T-cell (primary cell): ENCODE data around the gene REEP5. TPM values are rescaled to one million over a fixed set of nuclear protein-coding genes. Genes with fewer than 3 reads are reported as not detected.
"Not testable (repeated sequence)": the region's sequence is repeated elsewhere in the genome, so short reads cannot be mapped to it uniquely, and the experiment has no call there.

Experiments
- ATAC-seq, 4 experiments: fragments of 200-7000 bp in 3 of 4; fragments of 150-1000 bp in 1 of 4; cut with Tn5 transposase; replicated peaks in 1 of 4; 1 replicate in 3 of 4; 2 replicates in 1 of 4; pipeline ENCODE4 v1.10.0; 2021; ENCODE audit warnings: moderate library complexity in 3 of 4, mild to moderate bottlenecking in 2 of 4, moderate number of reproducible peaks in 1 of 4
- CTCF ChIA-PET, 2 donors: fragments of 300-600 bp; sonication (Branson Sonifier 250); formaldehyde crosslinking; loops; one replicate each; lab custom pipeline; 2022; ENCODE audit warnings: antibody characterized with exemption in 2 of 2; lab: Charles Lee
- POLR2A ChIA-PET, 2 donors: fragments of 300-600 bp; sonication (Branson Sonifier 250); formaldehyde crosslinking; loops; one replicate each; lab custom pipeline; 2022; ENCODE audit warnings: antibody characterized with exemption in 2 of 2; lab: Charles Lee
- DNase-seq, 35 experiments: peaks; one replicate each; pipeline versions ENCODE4 v3.0.0 to v3.0.0-alpha.2; 2013 to 2023
- H3K27ac ChIP-seq: one replicate; pipeline ENCODE4 v1.5.1; 2013; ENCODE audit warnings: low read length
- H3K27me3 ChIP-seq, 2 experiments: replicated peaks in 1 of 2; 1 replicate in 1 of 2; 2 replicates in 1 of 2; pipeline versions ENCODE4 v1.6.1 to v1.7.0; 2013; ENCODE audit warnings: low read length in 1 of 2, mixed read lengths in 1 of 2; ENCODE audit not compliant: control insufficient read depth in 2 of 2, insufficient read depth in 2 of 2; ENCODE audit errors: extremely low read depth in 1 of 2
- H3K36me3 ChIP-seq, 2 donors: 1 replicate in 1 of 2; 2 replicates in 1 of 2; pipeline versions ENCODE4 v1.6.1 to v1.7.0; 2013; ENCODE audit warnings: low read length in 1 of 2; ENCODE audit not compliant: control insufficient read depth in 2 of 2, insufficient read depth in 1 of 2; ENCODE audit errors: extremely low read depth in 1 of 2
- H3K4me1 ChIP-seq, 2 experiments: 1 replicate in 1 of 2; 2 replicates in 1 of 2; pipeline versions ENCODE4 v1.6.1 to v1.7.0; 2013; ENCODE audit warnings: low read length in 2 of 2, mixed read lengths in 1 of 2; ENCODE audit not compliant: insufficient read depth in 2 of 2, control insufficient read depth in 1 of 2; ENCODE audit errors: extremely low read depth in 1 of 2
- H3K4me3 ChIP-seq, 2 donors: 1 replicate in 1 of 2; 2 replicates in 1 of 2; pipeline versions ENCODE4 v1.5.1 to v1.7.0; 2013; ENCODE audit warnings: mild to moderate bottlenecking in 2 of 2, low read length in 1 of 2, moderate library complexity in 1 of 2; ENCODE audit not compliant: control insufficient read depth in 1 of 2; ENCODE audit errors: extremely low read depth in 1 of 2
- H3K9me3 ChIP-seq: 2 replicates; pipeline ENCODE4 v1.7.0; 2013
- H3K27ac Mint-ChIP-seq, 2 donors: one replicate each; pipeline ENCODE4 v1.8.0; 2020 to 2021; ENCODE audit warnings: mild to moderate bottlenecking in 2 of 2, mixed read lengths in 2 of 2
- H3K27me3 Mint-ChIP-seq, 2 donors: one replicate each; pipeline ENCODE4 v1.8.0; 2021 to 2022; ENCODE audit warnings: mixed read lengths in 2 of 2
- H3K36me3 Mint-ChIP-seq: one replicate; pipeline ENCODE4 v1.8.0; 2021; ENCODE audit warnings: mixed read lengths
- H3K4me1 Mint-ChIP-seq, 3 donors: one replicate each; pipeline ENCODE4 v1.8.0; 2020 to 2022; ENCODE audit warnings: mixed read lengths in 3 of 3, mild to moderate bottlenecking in 1 of 3
- H3K4me3 Mint-ChIP-seq, 3 donors: one replicate each; pipeline ENCODE4 v1.8.0; 2020 to 2022; ENCODE audit warnings: mild to moderate bottlenecking in 3 of 3, mixed read lengths in 3 of 3, moderate library complexity in 3 of 3
- H3K9me3 Mint-ChIP-seq, 3 donors: one replicate each; pipeline ENCODE4 v1.8.0; 2020 to 2022; ENCODE audit warnings: mixed read lengths in 3 of 3
- WGBS: methylation state at CpG from one replicate; pipeline ENCODE4 v1.1.5; 2013; ENCODE audit warnings: missing lambda C conversion rate; ENCODE audit not compliant: insufficient coverage; 5-methylcytosine and 5-hydroxymethylcytosine counted together
- total RNA-seq, 35 experiments: library from RNA in 6 of 35; stranded (reverse) in 6 of 35; fragments of 120-200 nt in 1 of 35; gene quantifications; one replicate each; pipeline versions ENCODE4 v1.2.1 to v1.2.4 and lab custom pipeline; 2013 to 2026

REEP5 gene
- total RNA-seq, 5 donors from 2014 or later (not counting 1 experiment from before 2014, with no cell fraction given) = 23.0 to 71.1 (median 53.2) TPM

GRCh38 chr5:112860571-112860928, 61.5 kb downstream of the REEP5 start:
- ATAC-seq, H3K9me3 Mint-ChIP-seq, DNase-seq, H3K27me3 ChIP-seq, H3K9me3 ChIP-seq: not testable (repeated sequence)
- 76% methylated on average over 9 of the region's 11 CpGs for WGBS
- H3K4me3 Mint-ChIP-seq = peak overlapping the region; percentile 95 to 98 (median 97)
- H3K4me1 ChIP-seq = peaks cover 17 to 28% of the 10 kb centered on the region in 2 experiments
- CTCF ChIA-PET = interaction anchor here (0.6 to 1.8 kb wide), 6 partner anchors 12 to 685 kb away, joined by 3 to 15 read pairs (median 5); partner anchors contain the start of gene REEP5 (in 1 of the 2)
- POLR2A ChIA-PET = interaction anchor here (0.5 to 1.0 kb wide), 6 partner anchors 10 to 1722 kb away, joined by 3 to 10 read pairs (median 4); no protein-coding TSS in a partner anchor
- H3K27me3 Mint-ChIP-seq = peaks cover 11 to 13% of the 10 kb centered on the region in 2 donors
- peaks cover 0 to 18% of the 10 kb centered on the region in 2 donors for H3K36me3 ChIP-seq
- H3K27ac Mint-ChIP-seq = peak overlapping the region; percentile 96 to 97
- peak overlapping the region; percentile 89 to 94 for H3K4me3 ChIP-seq
- H3K4me1 Mint-ChIP-seq = peaks cover 32 to 37% (median 34%) of the 10 kb centered on the region in 3 donors
- H3K36me3 Mint-ChIP-seq = peaks cover 20% of the 10 kb centered on the region
- peak overlapping the region; percentile 89 for H3K27ac ChIP-seq

GRCh38 chr5:112857866-112858265, 64.2 kb downstream of the REEP5 start:
- H3K27ac ChIP-seq = no peak overlapping the region
- H3K27me3 ChIP-seq = peaks cover 0 to 5% of the 10 kb centered on the region in 2 experiments
- Mint-ChIP-seq H3K36me3 (peaks cover 15% of the 10 kb centered on the region), H3K27ac (no peak overlapping the region), H3K9me3 (peaks cover 4 to 17% (median 11%) of the 10 kb centered on the region in 3 donors), H3K4me1 (peaks cover 18 to 22% (median 21%) of the 10 kb centered on the region in 3 donors), H3K4me3 (no peak overlapping the region), H3K27me3 (peaks cover 23 to 27% of the 10 kb centered on the region in 2 donors)
- H3K36me3 ChIP-seq = no peaks in the 10 kb centered on the region
- H3K4me1 ChIP-seq = peaks cover 9 to 21% of the 10 kb centered on the region in 2 experiments
- no peak overlapping the region for H3K4me3 ChIP-seq
- H3K9me3 ChIP-seq = no peaks in the 10 kb centered on the region
- ATAC-seq (no peak), DNase-seq (no peak)
- ChIA-PET CTCF (no interaction called here), POLR2A (no interaction called here)

DNA sequence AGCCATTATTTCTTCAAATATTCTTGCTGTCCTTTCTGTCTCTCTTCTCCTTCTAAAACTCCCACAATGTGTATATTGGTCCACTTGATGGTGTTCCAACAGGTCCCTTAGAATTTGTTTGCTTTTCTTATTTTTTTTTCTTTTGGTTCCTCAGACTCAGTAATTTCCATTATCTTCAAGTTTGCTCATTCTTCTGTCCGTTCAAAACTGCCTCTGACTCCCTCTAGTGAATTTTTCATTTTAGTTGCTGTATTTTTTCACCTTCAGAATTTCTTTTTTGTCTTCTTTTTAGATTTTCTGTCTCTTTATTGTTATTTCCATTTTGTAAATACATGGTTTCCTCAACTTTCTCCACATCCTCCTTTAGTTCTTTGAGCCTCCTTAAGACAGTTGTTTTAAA, 67.4 kb downstream of the REEP5 start:
- Histone ChIP-seq H3K4me1 (no peaks in the 10 kb centered on the region), H3K27ac (no peak overlapping the region), H3K4me3 (no peak overlapping the region), H3K36me3 (no peaks in the 10 kb centered on the region), H3K27me3 (peaks cover 0 to 5% of the 10 kb centered on the region in 2 experiments), H3K9me3 (no peaks in the 10 kb centered on the region)
- no peak for ATAC-seq
- Mint-ChIP-seq H3K27me3 (peaks cover 26 to 27% of the 10 kb centered on the region in 2 donors), H3K27ac (no peak overlapping the region), H3K4me1 (no peaks in the 10 kb centered on the region), H3K36me3 (peaks cover 10% of the 10 kb centered on the region), H3K4me3 (no peak overlapping the region), H3K9me3 (peaks cover 4 to 17% (median 11%) of the 10 kb centered on the region in 3 donors)
- ChIA-PET CTCF (interaction anchor here in 1 of 2 donors (0.6 kb wide), 2 partner anchors 121 to 429 kb away, joined by 3 to 4 read pairs; no protein-coding TSS in a partner anchor), POLR2A (interaction anchor here in 1 of 2 donors (0.6 kb wide), 1 partner anchor 688 kb away, joined by 3 read pairs; no protein-coding TSS in a partner anchor)
- DNase-seq = no peak
- no CpG with 5 or more reads among the region's 1 CpG for WGBS

DNA sequence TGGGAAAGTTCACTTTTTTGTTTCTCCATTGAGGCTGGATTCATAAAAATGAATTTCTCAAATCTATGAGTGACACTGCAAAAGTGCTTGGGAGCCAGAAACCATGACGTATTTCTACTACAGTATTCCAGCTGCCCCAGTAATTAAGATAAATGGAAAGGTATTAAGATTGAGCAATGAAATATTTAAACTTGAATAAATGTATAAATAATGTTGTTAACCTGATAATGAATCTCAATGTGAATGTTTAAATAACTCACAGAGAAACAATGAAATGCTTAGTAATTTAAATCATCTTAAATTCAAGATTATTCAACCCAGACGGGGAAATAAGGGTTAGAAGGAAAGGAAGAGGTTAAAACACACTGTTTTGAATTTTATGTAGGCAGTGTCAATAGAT, 72.1 kb downstream of the REEP5 start:
- H3K4me3 ChIP-seq = no peak overlapping the region
- peaks cover 7 to 10% of the 10 kb centered on the region in 2 donors for H3K27me3 Mint-ChIP-seq
- no peak overlapping the region for H3K4me3 Mint-ChIP-seq
- H3K9me3 Mint-ChIP-seq = peaks cover 4 to 11% (median 9%) of the 10 kb centered on the region in 3 donors
- no peaks in the 10 kb centered on the region for H3K9me3 ChIP-seq
- H3K27me3 ChIP-seq = peaks cover 0 to 4% of the 10 kb centered on the region in 2 experiments
- WGBS = no CpG with 5 or more reads among the region's 2 CpGs
- H3K36me3 ChIP-seq = no peaks in the 10 kb centered on the region
- DNase-seq = no peak
- no peak overlapping the region for H3K27ac Mint-ChIP-seq
- H3K27ac ChIP-seq = no peak overlapping the region
- no peak for ATAC-seq
- peaks cover 5% of the 10 kb centered on the region for H3K36me3 Mint-ChIP-seq
- POLR2A ChIA-PET = no interaction called here
- peaks cover 4 to 7% (median 4%) of the 10 kb centered on the region in 3 donors for H3K4me1 Mint-ChIP-seq
- CTCF ChIA-PET = no interaction called here
- H3K4me1 ChIP-seq = no peaks in the 10 kb centered on the region

DNA sequence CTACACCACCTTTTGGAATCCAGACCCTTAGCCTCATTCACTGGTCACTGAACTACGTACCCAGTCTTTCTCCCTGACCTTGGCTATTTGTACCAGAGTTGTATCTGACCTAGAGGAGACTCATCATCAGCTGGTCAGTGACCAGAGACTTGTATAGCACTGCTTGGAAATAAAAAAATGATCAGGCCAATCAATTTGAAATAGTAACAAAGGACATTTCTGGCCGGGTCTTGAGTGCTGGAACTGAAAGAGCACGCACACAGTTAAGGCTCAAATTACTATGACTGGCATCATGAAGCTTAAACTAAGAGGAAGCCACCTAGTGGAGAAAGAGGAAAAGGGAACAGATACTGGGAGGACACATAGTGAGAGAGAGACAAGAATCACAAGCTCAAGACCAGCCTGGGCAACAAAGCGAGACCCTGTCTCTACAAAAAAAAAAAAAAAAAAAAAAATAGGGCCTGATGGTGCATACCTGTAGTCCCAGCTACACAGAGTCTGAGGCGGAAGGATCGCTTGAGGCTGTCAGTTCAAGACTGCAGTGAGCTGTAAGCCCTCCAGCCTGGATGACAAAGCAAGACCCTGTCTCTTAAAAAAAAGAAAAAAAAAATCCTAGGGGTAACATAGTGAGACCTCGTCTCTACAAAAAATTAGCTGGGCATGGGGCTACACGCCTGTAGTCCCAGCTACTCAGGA, 73.8 kb downstream of the REEP5 start:
- H3K27me3 Mint-ChIP-seq = peaks cover 0 to 3% of the 10 kb centered on the region in 2 donors
- H3K36me3 ChIP-seq = no peaks in the 10 kb centered on the region
- H3K27ac Mint-ChIP-seq = no peak overlapping the region
- peaks cover 4 to 7% (median 4%) of the 10 kb centered on the region in 3 donors for H3K4me1 Mint-ChIP-seq
- ATAC-seq (peak; percentile 93 to 99 (median 96)), DNase-seq (peak in 3 of 35 experiments; percentile 11 to 66 (median 12))
- WGBS = 73% methylated on average over 3 of the region's 8 CpGs
- H3K9me3 ChIP-seq = no peaks in the 10 kb centered on the region
- POLR2A ChIA-PET = interaction anchor here (0.6 kb wide), 3 partner anchors 9 to 192 kb away, joined by 3 to 7 read pairs (median 6); no protein-coding TSS in a partner anchor
- H3K4me1 ChIP-seq = no peaks in the 10 kb centered on the region
- H3K36me3 Mint-ChIP-seq = peaks cover 3% of the 10 kb centered on the region
- no peak overlapping the region for H3K27ac ChIP-seq
- no peak overlapping the region for H3K4me3 Mint-ChIP-seq
- H3K4me3 ChIP-seq = no peak overlapping the region
- peaks cover 0 to 4% of the 10 kb centered on the region in 2 experiments for H3K27me3 ChIP-seq
- no peaks in the 10 kb centered on the region for H3K9me3 Mint-ChIP-seq
- CTCF ChIA-PET = interaction anchor here (0.5 to 1.4 kb wide), 41 partner anchors 11 to 1460 kb away, joined by 3 to 15 read pairs (median 3); partner anchors contain the start of genes SRP19 (in 2 of the 2) and DCP2 (in 1 of the 2)

GRCh38 chr5:112847306-112847705, 74.7 kb downstream of the REEP5 start:
- H3K27ac Mint-ChIP-seq = no peak overlapping the region

More at GRCh38 chr5:112847306-112847705, 74.7 kb downstream of the REEP5 start:
- Histone ChIP-seq H3K4me3 (no peak overlapping the region), H3K27ac (no peak overlapping the region), H3K4me1 (no peaks in the 10 kb centered on the region), H3K36me3 (no peaks in the 10 kb centered on the region), H3K9me3 (no peaks in the 10 kb centered on the region), H3K27me3 (peaks cover 0 to 4% of the 10 kb centered on the region in 2 experiments)
- peaks cover 0 to 3% of the 10 kb centered on the region in 2 donors for H3K27me3 Mint-ChIP-seq
- peaks cover 5% of the 10 kb centered on the region for H3K36me3 Mint-ChIP-seq
- no peaks in the 10 kb centered on the region for H3K9me3 Mint-ChIP-seq
- no peak for DNase-seq
- ATAC-seq = no peak
- ChIA-PET POLR2A (no interaction called here), CTCF (no interaction called here)
- no peak overlapping the region for H3K4me3 Mint-ChIP-seq
- peaks cover 4 to 7% (median 4%) of the 10 kb centered on the region in 3 donors for H3K4me1 Mint-ChIP-seq
